ENCODE measurements around the gene LTA4H.

DNA sequence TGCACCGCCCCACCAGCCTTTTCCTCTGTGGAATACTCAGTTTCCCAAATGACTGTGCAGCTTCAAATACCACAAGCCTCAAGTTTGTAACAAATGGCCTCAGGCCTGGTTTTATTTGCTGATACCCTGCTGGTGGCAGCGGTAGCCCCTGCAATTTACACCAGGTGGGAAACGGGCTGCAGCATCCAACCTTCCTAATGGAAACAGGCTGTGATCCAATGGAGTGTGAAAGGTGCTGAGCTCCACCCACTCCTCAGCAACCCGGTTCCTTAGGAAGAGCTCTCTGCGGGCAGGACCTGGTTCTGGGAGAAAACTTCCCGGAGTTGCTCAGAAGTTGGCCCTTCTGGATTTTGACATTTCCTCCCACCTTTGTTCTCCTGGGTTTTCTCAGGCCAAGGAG is 41.7 kb upstream of the LTA4H start:
- TF ChIP-seq, protein P1, sequence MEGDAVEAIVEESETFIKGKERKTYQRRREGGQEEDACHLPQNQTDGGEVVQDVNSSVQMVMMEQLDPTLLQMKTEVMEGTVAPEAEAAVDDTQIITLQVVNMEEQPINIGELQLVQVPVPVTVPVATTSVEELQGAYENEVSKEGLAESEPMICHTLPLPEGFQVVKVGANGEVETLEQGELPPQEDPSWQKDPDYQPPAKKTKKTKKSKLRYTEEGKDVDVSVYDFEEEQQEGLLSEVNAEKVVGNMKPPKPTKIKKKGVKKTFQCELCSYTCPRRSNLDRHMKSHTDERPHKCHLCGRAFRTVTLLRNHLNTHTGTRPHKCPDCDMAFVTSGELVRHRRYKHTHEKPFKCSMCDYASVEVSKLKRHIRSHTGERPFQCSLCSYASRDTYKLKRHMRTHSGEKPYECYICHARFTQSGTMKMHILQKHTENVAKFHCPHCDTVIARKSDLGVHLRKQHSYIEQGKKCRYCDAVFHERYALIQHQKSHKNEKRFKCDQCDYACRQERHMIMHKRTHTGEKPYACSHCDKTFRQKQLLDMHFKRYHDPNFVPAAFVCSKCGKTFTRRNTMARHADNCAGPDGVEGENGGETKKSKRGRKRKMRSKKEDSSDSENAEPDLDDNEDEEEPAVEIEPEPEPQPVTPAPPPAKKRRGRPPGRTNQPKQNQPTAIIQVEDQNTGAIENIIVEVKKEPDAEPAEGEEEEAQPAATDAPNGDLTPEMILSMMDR (tag by site-specific recombination; IDR thresholded peaks at IDR 0.05), result no peak
- no peak for TF ChIP-seq ZNF184 (tag by site-specific recombination; IDR thresholded peaks at IDR 0.05)
- no peak for TF ChIP-seq ZEB2 (tag by site-specific recombination; IDR thresholded peaks at IDR 0.05)
- no peak for TF ChIP-seq ZNF621 (tag by site-specific recombination; IDR thresholded peaks at IDR 0.05)
- no peak for TF ChIP-seq ZNF558 (tag by site-specific recombination; IDR thresholded peaks at IDR 0.05)
- TF ChIP-seq ZNF140 (tag by site-specific recombination; IDR thresholded peaks at IDR 0.05), result no peak

All from HEK293 (cell line).